Activated gamma-delta T cell treated with anti-CD3 and anti-CD28 coated beads, Interleukin-2, amount 50 U/mL, for 16 hours (primary cell): ENCODE measurements around the gene EBLN1.
"Not testable (repeated sequence)": the region's sequence is repeated elsewhere in the genome, so short reads cannot be mapped to it uniquely, and the experiment has no call there.

Experiments
- DNase-seq: peaks from one replicate; pipeline ENCODE4 v3.0.0-alpha.2; 2020; ENCODE audit warnings: low read depth

The EBLN1 gene

DNA sequence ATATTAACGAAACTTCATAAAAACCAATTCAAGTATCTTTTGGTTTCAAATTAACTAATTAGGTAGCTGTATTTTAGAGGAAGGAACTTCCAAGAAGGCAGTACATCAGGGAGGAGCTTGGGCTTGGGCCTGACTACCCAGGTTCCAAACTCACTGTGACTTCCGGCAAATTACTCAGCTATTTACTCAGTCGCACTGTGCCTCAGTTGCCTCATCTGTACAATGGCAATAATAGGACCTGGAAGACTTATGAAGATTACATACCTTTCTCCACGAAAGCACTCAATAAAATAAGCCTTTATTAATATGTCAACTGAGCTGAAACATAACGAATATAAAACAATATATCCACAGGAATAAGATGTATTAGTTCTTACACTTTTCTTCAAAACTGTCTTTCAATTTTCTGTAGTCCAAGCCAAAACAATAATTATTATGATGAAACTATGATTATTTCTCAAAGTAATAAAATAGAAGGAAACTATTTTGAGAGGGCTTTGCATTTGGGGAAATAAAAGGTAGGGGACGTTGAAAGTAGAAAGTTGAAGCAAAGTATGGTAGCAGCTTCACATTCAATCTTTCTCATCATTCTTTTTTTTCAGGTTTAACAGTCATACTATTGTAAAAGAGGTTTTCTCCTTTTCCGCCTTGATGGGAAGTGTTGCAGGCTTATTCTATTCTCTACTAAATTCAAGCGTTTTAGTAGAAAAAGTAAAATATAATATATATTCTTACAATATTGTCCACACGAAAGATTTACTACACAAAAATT, 10.5 kb upstream of the EBLN1 start:
- no peak for DNase-seq

DNA sequence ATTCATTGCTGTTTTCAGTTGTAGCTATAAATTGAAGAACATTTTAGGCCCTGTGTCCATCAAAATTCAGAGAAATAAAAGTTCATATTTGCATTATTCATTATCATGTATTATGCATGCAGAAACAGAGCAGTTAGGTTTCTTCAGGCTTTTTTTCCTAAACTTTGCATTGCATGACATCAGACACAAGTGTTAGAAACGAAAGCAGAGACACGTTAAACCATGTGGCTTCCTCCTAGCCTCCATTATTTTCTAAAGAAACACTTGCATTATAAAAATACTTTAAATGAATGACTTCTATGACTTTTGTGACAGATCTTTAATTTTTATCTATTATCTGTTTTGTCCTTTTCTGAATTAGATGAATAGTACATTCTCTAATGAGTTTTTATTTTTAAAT, 8.8 kb upstream of the EBLN1 start:
- DNase-seq: no peak

DNA sequence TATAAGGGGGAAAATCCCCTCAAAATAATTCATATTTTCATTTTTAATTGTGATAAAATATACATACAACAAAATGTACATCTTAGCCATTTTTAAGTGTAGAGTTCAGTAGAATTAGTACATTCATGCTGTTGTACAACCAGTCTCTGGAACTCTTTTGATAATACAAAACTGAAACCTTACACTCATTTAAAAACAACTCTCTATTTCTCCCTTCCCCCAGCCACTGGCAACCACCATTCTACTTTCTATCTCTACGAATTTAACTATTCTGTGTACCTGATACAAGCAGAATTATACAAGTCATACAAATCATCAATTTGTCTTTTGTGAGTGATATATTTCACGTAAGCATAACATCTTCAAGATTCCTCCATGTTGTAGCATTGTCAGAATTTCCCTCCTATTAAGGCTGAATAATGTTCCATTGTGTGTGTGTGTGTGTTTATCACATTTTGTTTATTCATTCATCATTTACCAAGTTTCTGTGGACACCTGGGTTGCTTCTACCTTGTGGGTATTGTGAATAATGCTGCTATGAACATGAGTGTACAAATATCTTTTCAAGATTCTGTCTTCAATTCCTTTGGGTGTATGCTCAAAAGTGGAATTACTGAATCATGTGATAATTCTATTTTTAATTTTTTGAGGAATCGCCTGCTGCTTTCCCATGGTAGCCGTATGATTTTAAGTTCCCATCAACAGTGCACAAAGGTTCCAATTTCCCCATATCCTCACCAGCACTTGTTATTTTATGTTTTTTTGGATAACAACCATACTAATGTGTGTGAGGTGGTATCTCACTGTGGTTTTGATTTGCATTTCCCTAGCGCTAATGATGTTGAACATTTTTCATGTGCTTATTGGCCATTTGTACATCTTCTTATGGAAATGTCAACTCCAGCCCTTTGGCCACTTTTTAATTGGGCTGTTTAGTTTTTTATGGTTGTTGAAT, 4.7 kb upstream of the EBLN1 start:
- DNase-seq: no peak

DNA sequence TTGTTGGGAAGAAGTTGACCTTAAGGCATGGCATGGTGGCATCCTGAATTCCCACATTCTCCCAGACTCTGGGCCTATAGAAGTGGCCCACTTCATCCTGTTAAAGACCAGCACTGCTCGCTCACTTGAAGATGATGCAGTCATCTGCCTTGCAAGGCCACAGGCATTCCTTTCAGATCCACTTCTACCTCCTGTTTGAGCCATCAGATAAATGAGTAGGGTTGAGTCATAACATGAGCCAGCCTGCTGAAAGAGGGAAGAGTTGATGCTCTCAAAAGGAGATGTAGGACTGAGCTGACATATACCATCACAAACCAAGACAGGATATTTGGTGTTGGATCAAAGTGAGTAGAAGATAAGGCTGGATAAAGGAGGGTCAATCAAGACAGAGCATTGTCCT, 1.5 kb upstream of the EBLN1 start:
- DNase-seq: no peak

DNA sequence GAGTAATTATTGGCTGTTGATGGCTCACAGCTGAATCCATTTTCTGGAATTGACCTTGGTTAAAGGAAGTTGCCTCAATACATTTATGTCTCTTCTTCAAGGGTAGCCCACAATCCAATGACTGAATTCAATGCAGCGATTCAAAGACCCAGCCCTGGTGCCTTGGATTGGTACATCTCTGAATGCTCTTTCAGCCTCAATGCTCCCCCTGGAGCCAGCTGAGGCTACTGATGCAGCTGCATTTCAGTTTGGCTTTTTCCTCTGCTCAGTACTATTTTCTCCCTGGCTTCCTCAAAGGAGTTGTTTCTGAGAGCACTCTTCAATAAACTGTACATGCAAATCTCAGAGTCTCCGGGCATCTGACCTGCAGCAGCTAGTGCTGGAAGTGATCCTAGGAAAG, 633 bp upstream of the EBLN1 start:
- no peak for DNase-seq

DNA sequence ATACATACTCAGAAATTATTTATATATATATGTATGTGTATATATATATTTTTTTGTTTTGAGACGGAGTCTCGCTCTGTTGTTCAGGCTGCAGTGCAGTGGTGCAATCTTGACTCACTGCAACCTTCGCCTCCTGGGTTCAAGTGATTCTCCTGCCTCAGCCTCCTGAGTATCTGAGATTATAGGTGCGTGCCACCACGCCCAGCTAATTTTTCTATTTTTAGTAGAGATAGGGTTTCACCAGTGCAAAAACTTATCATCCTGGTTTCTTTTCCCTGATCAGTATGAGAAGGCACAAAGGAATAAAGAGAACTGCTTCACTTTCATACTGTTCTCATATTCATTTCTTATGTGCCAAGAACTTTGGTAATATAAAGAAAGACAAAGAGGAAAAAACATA, 731 bp downstream of the EBLN1 start:
- DNase-seq: not testable (repeated sequence)

DNA sequence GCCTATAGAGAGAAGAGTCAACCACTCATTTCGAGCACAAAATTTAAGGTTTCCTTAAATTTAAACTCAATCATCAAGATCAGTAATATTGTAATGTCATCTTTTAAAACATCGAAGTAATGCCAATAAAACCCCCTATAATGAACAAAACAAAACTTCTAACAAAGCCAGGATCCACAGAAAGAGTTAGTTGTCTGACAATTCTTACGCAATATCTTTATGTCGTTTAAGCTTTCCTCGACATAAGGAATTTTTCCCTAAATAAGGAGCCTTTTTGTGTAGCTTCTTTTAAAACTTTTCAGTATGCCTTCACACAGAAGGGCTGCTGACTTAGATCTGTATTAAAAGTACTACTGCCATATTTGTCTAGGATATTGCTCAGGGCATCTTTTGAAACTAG, 7.5 kb downstream of the EBLN1 start:
- no peak for DNase-seq

DNA sequence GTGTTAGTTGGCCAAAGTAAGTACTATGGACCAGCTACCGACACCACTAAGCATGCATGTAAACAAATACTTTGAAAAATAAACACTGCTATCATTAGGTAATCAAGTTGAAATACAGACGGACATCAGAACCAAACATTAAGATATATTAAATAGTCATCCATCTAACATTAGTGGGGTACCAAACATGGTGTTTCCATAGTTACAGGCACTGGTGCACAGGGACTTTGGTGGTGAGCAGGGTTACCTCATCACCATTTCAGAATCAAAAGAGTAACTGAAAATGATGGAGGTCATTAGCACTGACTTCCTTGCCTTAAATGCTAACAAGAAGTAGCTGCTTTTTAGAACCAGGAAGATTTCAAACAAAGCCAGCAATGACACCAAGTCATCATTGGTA, 23.9 kb downstream of the EBLN1 start:
- no peak for DNase-seq

DNA sequence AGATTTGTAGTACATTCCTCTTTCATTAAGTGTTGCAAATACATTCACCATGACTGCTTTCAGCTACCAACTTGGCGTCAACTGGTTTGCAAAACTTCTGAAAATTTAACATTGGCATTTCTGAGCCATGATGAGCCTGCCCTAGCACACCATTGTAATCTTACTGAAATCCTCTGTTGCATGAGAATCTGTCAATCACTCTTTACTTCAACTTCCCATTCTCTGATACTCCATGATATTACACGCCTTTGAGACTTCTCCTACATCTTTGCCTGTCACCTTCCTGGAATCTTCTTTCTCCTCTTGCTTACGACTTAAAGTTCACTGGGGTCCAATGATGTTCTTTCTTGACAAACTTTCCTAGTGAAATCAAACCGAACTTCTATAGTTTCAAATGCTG, 32.2 kb downstream of the EBLN1 start:
- no peak for DNase-seq

DNA sequence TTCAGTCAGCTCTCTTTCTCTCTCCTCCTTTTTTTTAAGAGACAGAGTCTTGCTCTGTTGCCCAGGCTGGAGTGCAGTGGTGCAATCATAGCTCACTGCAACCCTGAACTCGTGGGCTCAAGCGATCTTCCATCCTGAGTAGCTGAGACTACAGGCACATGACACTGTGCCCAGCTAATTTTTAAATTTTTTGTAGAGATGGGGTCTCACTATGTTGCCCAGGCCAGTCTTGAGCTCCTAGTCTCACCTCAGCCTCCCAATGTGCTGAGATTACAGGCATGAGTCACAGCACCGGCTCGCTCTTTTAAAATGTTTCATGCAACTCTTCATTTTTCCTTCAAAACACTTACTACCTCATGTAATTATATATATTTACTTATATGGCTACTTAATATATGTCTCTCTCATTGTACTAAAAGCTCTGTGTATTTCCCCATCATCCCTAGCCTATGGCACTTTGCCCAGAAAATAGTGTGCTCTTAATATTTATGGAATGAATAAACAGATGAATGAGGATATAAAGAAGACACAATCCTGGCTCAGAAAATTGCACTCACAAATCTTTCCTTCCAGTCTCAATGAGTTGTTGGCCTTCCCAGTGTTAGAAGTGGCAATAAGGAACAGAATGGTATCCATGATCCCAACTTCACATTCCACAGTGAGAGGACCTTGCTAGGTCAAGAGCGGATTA, 33.9 kb downstream of the EBLN1 start:
- no peak for DNase-seq

DNA sequence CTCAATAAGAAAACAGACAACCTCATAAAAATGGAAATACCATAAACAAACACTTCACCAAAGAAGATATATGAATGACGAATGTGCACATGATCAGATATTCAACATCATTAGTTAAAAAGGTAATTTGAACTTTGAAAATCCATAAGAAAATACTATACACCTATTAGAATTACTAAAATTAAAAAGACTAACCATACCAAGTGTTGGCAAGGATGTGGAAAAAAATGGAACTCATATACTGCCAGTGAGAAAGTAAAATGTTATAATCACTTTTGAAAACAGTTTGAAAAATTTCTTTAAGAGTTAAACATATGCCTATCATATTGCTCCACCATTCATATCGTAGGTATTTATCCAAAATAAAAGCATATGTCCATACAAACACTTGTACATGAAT, 37.1 kb downstream of the EBLN1 start:
- DNase-seq: no peak

DNA sequence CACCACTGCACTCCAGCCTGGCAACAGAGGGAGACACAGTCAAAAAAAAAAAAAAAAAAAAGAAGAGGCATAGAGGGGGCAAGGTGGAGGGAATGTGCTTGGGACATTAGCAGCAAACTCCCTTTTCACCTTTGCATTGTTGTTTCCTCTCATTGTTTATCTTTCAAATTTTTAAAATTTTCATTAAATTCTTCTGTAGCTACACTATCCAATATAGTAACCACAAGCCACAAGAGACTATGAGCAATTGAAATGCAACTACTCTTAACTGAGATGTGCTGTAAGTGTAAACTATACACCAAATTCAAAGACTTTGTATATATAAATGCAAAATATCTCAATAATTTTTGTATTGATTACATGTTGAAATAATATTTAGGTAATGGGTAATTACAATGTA, 43.4 kb downstream of the EBLN1 start:
- DNase-seq: no peak

DNA sequence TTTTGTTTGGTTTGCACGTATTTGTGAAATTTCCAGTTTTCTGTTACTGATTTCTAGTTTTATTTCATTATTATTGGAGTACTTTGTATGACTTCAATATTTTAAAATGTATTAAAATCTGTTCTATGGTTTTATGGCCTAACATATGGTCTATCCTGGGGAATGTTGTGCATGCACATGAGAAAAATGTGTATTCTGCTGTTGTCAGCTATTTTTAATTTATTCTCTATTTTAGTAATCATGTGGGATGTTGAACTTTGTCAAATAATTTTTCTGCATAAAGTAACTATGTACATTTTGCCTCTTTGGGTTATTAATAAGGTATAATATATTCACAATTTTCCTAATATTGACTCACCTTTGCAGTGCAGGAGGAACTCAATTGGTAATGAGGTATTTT, 46.7 kb downstream of the EBLN1 start:
- DNase-seq: no peak

DNA sequence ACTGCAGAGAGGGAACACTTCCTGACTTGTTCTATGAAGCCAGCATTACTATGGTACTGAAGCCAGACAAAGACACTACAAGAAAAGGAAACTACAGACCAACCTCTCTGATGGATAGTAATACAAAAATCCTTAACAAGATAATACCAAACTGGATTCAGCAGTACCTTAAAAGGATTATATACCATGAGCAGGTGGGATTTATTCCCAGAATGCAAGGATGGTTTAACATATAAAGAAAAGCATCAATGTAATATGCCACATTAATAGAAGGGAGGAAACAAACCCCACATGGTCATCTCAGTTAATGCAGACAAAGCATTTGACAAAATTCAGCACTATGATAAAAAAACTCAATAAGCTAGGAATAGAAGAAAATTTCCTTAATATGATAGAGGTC, 47.2 kb downstream of the EBLN1 start:
- DNase-seq: no peak

DNA sequence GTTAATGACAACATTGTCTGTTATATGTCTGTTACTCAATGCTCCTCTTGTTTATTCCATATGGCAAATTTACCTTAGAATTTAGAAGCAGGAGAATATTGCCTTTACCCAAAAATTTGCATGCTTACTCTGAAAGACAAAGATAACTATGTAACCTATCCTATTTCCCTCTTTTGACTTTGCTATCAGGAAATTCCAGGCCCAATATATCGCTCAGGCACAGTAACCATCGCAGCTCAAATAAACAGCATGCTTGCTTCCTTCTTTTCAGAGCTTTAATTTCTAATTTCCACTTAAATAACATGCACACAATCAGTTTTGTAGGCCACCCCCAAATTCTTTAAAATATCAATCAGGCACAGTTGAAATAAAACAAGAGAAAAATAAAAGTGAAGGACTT, 57.8 kb downstream of the EBLN1 start:
- DNase-seq: no peak

DNA sequence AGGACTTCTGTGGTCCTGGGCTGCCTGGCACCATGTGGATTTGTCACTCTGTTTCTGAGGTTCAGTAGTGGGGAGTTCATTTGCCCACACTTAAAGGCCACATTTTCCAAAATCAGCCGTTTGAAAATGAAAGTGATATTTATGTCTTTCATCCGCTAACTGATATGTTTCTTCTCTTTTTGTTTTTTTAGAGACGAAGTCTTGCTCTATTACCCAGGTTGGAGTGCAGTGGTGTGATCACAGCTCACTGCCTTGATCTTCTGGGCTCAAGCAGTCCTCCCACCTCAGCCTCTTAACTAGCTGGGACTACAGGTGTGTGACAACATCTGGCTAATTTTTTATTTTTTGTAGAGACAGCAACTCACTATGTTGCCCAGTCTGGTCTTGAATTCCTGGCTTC, 58.6 kb downstream of the EBLN1 start:
- no peak for DNase-seq
